Measurements from ENCODE around the gene PRDM16.

The PRDM16 gene

DNA sequence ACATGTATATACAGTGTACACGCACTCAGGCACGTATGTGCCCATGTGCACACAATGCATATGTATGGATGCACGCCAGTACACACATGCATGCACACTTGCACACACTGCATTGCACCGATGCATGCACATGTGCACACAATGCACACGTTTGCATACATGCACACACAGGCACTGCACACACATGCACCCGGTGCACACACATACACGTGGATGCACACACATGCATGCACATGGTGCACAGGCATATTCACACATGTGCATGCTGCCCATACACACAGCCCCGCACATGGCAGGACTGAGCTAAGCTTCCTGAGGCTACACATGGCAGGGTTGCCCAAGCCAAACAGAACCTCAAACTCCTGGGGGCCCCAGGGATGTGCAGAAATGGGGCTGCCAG lies 405.0 kb downstream of the PRDM16 start:
- no peak for DNase-seq

DNA sequence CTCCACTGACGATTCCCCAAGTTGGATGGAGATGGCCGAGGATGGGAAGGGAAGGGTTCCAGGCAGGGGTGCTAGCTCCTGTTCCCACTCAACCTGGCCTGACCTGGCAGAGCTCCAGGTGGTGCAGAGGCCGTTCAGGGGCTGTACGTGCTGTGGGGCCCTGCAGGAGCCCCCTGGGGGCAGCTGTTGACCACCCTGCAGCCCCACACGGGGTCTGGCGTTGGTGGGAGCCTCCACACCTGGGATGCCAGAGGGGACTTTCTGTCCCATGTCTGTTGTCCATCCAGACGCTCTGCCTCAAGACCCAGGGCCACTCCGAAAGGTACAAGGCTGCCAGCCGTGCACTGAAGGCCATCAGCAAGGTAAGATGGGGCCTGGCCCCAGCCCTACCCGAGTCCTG lies 405.4 kb downstream of the PRDM16 start:
- no peak for DNase-seq

DNA sequence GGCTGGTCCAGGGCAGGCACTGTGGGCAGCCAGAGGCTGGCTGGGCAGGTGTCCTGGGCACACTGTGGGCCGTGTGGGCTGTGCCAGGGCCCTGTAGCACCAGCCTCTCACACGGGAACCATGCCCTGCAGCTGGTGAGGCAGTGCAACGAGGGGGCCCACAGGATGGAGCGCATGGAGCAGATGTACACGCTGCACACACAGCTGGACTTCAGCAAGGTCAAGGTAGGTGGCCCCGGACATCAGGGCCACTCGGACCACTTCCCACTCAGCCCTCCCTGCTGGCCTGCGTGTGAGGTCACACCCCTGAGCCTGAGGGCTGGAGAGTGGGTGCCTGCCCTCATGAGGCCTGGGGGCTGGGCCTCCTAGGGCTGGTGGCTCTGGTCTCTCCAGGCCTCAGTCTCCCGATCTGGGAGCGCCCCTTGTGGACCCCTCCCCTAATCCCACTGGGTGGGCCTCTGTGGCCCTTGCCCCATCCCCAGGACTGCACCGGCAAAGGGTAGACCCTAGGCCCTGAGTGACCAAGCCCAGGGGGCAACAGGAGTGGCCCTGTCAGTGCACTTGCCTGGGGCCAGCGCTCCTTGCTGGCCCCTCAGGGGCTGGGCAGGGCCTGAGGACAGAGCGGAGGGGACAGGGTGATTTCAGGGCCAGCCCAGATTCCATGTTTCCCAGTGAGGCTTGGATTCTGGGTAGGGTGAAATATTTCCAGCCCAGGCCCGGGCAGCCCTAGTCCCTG lies 407.0 kb downstream of the PRDM16 start:
- no peak for DNase-seq

DNA sequence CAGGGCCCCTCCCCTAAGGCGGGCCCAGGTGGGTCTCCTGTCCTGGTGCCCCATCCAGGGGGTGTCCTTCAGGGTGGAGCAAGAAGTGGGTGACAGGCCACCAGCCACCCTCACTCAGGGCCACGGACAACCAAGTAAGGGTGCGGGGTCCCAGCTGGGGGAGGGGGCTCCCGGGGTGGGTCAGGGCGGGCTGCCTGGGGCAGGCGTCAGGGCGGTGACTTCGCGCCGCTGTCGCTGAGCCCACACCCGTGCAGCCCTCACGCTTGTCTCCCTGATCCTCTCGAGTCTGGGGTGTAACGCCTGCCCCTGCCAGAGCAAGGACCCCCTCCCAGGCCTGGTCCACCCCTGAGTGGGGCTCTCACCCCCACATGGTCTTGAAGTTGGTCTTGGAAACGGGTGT lies 407.7 kb downstream of the PRDM16 start:
- no peak for DNase-seq

DNA sequence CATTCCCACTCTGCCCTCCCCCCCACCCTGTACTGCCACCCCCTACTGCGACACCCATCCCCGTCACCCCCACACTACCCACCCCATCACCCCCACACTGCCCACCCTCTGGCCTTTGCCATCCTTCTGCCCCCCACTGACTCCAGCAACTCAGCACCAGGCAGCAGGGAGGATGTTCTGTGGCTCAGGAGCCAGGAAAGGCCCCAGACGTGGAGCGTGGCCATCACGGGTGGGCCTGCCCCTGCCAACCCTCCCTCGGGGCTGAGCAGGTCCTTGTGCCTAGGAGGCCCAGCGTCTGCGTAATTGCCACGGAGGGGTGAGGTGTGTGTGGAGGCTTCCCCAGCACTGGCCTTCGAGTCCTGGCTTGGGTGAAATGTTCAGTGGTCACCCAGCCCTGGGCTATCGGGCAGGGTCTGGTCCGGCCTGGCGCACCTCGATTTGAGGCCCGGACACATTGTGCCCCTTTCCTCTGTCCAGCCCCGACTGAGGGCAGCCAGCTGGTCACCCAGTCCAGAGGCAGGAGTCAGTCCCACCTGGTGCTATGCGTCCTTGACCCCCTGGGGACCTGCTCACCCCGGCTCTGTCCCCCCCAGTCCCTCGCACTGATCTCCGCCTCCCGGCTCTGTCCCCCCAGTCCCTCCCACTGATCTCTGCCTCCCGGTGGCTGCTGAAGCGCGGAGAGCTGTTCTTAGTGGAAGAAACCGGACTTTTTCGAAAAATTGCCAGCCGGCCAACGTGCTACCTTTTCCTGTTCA lies 408.4 kb downstream of the PRDM16 start:
- DNase-seq = no peak

DNA sequence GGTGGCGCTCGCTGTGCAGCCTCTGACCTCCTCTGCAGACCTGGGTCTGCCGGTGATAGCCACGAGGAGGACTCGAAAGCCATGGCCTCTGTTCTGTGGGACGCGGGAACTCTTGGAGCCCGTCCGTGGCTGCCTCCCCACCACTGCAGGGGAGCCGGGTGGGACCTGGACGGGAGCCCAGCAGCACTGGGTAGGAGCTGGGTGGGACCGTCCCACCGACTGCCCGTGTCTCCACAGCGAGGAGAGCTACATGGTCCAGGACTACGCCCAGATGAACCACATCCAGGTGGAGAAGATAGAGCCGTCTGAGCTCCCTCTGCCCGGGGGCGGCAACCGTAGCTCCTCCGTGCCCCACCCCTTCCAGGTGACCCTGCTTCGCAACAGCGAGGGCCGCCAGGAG lies 409.2 kb downstream of the PRDM16 start:
- DNase-seq = no peak

DNA sequence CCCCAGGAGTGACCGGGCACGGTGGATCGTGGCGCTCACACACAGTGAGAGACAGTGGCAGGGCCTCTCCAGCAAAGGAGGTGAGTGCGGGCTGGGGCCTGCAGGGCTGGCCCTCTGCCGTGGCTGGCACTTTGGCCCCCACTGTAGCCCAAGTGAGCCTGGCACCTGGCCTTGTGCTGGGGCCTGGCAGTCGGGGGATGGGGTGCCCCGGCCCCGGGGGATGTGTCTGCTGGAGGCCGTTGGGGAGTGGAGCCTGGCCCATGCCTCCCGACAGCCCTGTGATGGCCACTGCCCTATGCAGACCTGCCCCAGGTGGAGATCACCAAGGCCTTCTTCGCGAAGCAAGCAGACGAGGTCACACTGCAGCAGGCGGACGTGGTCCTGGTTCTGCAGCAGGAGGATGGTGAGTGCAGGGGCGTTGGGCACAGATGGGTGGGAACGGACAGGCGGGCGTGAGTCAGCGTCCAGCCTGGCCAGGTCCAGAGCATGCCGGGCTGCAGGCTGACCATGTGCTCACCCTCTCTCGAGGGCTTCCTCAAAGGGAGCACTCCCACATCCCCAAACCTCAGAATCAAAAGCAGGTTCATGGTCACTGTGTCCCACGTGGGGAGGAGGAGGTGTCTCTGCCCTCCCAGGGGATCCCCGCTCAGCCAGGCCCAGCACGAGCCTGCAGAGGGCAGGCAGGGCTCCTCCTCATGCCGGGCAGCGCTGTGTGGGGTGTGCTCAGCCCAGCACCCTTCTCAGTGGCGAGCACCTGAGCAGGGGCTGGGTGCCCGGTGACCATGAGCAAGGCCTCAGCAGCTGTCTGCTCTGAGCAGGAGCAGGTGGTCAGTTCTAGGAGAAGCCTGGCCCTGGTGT lies 410.7 kb downstream of the PRDM16 start:
- DNase-seq = no peak

DNA sequence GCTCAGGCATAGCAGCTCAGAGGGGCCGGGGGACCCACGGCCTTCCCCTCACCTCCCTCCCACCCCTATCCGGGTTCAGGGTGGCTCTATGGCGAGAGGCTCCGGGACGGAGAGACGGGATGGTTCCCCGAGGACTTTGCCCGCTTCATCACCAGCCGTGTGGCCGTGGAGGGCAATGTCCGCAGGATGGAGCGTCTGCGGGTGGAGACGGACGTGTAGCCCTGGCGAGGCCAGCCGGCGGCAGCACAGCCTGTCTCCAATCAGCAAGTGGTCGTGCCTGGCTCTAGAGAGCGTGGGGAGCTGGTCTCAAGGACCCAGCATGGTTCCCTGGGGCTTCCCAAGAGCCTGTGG lies 411.3 kb downstream of the PRDM16 start:
- DNase-seq = no peak

DNA sequence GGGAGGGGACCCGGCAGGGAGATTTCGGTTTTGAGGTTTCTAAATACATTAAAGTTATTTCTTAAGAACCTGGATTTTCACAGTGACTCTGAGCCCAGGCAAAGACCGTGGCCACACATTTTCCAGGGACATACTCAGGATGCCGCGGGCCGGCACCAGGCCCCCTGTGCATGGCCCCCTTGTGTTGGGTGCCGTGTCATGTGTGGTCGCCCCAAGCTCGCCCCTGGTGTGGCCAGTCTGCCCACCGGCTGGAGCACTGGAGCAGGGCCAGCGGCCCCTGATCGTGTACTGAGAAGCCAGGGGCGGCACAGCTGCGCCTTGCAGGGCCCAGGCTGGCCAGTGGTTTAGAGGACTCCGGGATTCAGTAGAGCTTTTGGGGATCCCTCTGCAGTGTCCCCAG lies 412.0 kb downstream of the PRDM16 start:
- DNase-seq = no peak

DNA sequence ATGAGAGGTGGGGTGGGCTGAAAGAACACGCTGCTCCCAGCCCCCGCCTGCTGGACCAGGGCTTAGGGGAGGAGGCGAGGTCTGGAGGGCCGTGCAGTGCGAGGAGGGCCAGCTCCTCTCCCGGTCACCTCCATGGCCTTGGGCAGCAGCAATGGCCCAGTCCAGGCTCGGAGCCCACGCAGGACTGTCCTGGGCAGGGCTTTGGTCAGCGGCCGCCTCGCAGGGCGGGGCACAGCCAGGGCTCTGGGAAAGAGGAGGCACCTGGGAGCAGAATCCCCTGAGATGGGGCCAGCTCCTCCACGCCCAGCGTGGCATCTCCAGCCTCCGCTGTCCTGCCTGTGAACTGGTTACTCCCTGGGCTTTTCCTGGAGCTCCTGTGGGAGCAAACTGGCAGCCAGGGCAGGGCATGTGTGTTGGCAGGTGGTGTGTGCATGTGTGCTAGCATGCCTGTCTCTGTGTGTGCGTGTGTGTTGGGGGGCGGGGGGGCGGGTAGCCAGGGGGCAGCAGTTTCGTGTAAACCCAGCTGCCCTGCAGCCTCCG lies 412.9 kb downstream of the PRDM16 start:
- DNase-seq = no peak

DNA sequence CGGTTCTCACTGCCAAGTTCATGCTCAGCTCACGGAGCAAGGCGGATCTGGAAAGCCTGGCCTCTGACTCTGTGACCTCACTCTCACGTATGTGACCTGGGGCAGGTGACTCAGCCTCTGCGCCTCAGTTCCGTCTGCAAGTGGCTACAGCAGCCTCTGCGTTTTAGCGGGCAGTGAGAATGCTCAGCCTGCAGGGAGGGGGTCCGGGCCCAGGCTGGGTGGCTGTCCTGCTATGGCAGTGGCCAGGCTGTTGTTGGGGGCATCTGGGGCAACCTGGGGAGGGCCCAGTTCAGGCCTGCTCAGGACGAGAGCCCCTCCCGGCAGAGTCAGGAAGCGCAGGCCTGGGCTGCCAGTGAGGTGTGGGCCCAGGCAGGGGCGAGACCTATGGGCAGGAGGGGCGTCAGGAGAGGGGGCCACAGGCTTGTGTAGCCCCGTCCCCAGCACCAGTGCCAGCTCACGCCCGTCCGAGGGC lies 413.4 kb downstream of the PRDM16 start:
- DNase-seq = no peak

DNA sequence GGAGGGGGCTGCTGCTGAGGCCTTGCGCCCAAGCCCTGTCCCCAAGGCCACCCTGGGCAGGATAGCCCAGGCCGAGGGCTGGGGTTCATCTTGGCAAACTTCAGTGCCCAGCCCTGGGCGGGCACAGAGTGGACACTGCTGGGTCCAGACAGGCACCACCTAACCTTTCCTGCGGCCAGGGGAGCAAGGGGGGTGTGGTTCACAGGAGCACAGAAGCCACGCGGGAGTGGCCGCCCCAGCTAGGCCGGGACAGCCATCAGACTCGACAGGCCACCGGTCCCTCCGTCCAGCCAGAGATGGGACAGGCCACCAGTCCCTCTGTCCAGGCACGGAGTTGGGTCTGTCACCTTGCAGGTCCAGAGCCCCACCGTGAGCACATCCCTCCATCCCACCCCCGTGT lies 414.4 kb downstream of the PRDM16 start:
- DNase-seq = no peak

DNA sequence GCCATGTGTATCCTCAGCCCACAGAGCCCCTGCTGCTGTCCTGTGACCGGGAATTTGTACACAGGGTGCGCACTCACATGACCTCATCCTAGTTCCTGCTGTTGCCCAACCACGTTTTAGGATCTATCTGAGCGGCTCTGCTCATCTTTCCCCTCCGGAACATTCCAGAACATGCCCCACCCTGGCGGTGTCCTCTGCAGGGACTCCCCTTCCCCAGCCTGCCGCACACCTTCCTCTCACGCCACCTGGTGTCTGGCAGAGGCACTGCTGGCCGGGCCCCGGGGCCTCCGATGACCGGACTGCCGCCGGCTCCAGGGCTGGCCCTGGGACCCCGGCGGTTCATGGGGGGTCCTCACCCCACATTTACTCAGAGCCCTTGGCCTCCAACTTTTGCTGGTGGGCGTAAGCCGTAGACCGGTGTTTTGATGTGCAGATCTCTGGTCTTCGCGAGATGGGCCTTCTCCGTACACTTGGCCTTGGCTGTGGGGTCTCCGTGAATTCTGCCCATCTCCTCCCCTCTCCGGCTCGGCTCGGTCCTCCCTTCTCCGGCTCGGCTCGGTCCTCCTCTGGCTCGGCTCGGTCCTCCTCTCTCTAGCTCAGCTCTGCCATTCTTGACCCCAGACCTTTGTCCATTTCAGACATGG lies 414.9 kb downstream of the PRDM16 start:
- no peak for DNase-seq

DNA sequence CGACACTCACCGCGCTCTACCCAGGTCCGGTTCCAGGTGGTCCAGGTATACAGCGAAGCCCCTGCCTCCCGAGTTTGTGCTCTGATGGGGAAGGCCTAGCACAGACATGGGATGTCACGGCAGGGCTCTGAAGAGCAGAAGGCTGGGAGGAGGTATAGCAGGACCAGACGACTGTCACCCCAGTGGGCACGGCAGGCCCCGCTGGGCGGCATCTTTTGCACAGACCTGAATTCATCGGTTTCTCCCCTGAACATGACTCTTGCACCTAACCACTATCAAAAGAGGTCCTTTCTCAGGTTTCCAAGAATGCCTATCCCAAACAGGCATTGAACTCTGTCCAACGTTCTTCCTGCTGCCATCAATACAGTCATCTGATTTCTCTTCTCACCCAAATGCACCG lies 416.0 kb downstream of the PRDM16 start:
- DNase-seq = no peak
